Bone marrow (tissue), 2 donors: ENCODE data around the gene SPRED1.
"Not testable (repeated sequence)": the region's sequence is repeated elsewhere in the genome, so short reads cannot be mapped to it uniquely, and the experiment has no call there.

Experiments used
- DNase-seq, 2 donors: peaks; one replicate each; lab custom pipeline; 2025; lab: John Stamatoyannopoulos, UW

The SPRED1 gene

GRCh38 chr15:38231436-38231835 lies 21.2 kb upstream of the SPRED1 start:
- DNase-seq: no peak

DNA sequence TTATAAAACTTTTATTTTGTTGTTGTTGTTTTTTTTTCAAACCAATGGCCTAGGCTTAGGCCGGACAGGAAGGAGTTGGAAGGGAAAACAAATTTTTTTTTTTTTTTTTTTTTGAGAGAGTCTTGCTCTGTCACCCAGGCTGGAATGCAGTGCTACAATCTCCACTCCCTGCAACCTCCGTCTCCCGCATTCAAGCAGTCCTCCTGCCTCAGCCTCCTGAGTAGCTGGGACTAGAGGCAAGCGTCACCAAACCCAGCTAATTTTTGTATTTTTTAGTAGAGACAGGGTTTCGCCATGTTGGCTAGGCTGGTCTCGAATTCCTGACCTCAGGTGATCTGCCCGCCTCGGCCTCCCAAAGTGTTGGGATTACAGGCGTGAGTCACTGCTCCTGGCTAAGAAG lies 15.6 kb upstream of the SPRED1 start:
- DNase-seq: not testable (repeated sequence)

- no peak for DNase-seq
Measured at GRCh38 chr15:38238311-38238710, 14.3 kb upstream of the SPRED1 start.

DNA sequence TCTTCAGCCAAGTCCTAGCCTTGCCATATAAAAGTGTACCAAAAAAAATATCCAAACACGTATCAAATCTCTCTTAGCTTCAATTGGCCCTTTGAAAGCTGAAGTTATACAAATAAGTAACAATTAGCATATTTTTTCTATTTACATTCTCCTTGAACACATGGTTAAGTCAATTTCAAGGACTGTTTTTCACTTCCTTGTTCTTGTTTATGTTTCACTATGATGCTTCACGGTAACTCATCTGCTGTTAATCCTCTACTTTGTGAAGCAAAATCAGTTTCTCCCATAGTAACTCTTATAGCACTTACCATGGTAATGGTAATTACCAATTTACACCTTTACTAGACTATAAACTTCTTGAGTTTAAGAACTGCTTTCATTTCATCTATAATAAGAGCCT lies 10.6 kb upstream of the SPRED1 start:
- no peak for DNase-seq

- no peak for DNase-seq
Measured at GRCh38 chr15:38243278-38244055, 9.2 kb upstream of the SPRED1 start.

GRCh38 chr15:38247336-38247735 lies 5.3 kb upstream of the SPRED1 start:
- DNase-seq: no peak

DNA sequence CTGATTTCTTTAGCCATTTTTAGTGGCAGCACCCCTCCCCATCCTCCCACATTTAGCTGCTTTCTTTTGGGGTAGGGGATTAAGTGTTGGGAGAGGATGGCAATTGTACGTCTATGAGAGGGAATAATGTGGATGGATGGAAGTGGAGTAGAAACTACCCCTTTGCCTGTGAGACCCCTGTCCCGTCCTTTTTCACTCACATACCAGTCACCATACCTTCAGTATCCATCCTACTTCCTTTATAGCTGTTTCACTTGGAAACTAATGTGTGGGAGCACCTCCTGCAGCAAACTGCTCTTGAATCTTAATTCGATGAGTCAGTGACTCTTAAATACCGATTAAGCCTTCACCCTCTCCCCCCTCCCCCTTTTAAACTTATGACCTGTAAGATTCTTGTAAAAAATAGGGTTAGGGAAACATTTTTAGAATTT lies 730 bp downstream of the SPRED1 start:
- no peak for DNase-seq

GRCh38 chr15:38254051-38254883 lies 1.6 kb downstream of the SPRED1 start:
- DNase-seq: no peak

GRCh38 chr15:38255690-38256089 lies 3.1 kb downstream of the SPRED1 start:
- no peak for DNase-seq

- no peak for DNase-seq
Measured at GRCh38 chr15:38257676-38258075, 5.0 kb downstream of the SPRED1 start.

DNA sequence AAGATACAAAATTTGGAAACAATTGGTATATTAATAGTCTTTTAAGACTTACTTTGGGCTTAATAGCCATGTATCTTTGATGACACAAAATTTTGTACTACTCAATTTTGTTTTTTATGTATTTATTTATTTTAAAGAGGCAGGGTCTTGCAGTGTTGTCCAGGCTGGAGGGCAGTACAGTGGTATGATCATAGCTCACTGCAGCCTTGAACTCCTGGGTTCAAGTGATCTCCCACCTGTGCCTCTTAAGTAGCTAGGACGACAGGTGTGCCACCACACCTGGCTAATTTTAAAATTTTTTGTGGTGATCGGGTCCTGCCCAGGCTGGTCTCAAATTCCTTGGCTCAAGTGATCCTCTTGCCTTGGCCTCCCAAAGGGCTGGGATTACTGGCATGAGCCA lies 6.5 kb downstream of the SPRED1 start:
- no peak for DNase-seq

DNA sequence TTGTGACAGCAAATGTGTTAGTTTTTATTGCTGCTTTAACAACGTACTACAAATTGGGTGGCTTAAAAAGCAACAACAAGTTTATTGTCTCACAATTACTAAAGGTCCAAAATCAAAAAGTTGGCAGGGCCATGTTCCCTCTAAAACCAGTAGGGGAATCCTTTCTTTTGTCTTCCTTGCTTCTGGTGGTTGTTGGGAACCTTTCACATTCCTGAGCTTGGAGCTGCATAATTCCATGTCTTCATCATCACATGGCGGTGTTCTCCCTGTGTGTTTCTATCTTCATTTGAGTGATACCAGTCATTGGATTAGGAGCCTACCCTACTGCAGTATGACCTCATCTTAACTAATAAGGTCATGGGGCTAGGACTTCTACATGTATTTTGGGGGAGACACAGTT lies 7.4 kb downstream of the SPRED1 start:
- no peak for DNase-seq

DNA sequence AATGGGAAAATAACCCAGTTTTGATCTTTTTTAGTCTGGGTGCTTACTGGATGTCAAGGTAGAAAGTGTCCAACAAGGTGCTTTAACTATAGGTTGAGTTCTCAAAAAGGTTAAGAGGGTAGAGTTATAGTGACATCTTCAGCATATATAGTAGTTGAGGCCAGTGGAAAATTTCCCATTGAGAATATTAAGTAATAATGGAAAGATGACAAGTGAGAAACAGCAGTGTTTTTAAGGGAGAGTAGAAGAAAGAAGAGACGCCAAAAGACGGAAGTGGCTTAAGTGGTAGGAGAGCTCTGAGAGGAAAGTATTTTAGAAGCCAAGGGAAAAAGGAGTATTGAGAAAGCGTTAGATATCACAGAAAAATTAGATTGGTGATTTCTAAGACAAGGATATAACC lies 10.6 kb downstream of the SPRED1 start:
- no peak for DNase-seq

- no peak for DNase-seq
Measured at GRCh38 chr15:38263996-38264395, 11.4 kb downstream of the SPRED1 start.

DNA sequence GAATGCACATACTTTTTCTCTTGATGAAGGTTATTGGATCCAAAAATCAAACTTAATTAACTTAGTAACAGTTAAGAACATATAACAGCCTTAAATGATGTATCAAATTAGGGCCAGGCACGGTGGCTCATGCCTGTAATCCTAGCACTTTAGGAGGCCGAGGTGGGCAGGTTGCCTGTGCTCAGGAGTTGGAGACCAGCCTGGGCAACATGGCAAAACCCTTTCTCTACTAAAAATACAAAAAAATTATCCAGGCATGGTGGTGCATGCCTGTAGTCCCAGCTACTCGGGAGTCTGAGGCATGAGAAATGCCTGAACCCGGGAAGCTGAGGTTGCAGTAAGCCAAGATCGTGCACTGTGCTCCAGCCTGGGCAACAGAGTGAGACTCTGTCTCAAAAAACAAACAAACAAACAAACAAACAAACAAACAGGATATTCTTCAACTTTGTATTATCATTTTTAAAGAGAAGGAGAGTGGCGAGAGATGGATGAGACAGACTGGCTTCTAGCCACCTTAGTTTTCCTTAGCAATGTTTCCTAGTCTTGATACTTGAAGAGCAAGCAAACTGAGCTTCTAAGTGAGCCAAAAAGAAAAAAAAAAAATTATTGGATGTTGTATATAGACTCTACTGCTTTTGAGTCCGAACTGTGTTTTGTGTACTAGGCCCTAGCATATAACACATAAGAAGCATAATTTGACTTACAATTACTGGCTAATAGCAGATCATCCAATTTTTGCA lies 13.8 kb downstream of the SPRED1 start:
- no peak for DNase-seq

- no peak for DNase-seq
Measured at GRCh38 chr15:38267421-38268022, 14.9 kb downstream of the SPRED1 start.

GRCh38 chr15:38271144-38271543 lies 18.5 kb downstream of the SPRED1 start:
- no peak for DNase-seq

- no peak for DNase-seq
Measured at GRCh38 chr15:38271895-38272294, 19.3 kb downstream of the SPRED1 start.

- not testable (repeated sequence) for DNase-seq
Measured at GRCh38 chr15:38272431-38272830, 19.8 kb downstream of the SPRED1 start.

DNA sequence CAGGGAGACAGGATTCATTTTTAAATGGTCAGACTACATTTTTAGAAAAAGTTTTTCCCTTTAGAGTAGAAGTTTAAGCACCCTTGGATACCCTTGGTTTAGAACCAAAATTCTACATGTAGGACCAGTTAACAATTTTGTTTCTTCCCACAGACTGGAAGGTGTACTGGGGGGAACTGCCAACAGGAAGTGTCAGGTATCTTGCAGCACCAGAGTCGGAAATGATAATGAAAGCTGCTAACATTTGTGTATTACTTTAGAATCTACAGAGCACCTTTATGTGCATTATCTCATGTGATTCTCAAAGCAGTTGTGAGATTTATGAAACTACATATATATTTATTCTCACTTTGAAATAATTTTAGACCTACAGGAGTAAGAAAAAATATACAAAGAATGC lies 21.5 kb downstream of the SPRED1 start:
- DNase-seq: no peak

DNA sequence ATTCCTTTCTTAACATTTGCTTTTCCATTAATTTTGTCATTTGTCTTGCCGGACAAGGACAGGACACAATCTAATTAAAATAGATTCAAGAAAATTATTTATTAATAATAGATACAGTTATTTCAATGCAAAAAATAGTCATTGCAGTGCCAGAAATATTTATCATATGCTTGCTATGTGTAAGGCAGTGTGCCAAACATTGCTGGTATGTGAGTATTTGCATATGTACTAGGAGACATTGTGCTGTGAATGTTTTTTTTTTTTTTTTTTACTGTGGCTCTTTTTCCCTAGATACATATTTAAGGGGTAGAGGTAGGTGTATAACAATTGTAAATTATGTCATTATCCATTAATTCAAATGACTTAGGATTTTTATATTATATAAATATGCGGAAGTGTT lies 23.3 kb downstream of the SPRED1 start:
- no peak for DNase-seq

- not testable (repeated sequence) for DNase-seq
Measured at GRCh38 chr15:38277281-38277680, 24.6 kb downstream of the SPRED1 start.
